H1 (cell line): Measurements from ENCODE around the gene WDR59. TPM values are rescaled to one million over a fixed set of nuclear protein-coding genes. Genes with fewer than 3 reads are reported as not detected.

Source experiments
- CEBPB ChIP-seq: IDR thresholded peaks from 2 replicates; pipeline ENCODE4 v1.6.1; 2012; ENCODE audit warnings: low read depth, low read length
- GABPA ChIP-seq: IDR thresholded peaks from 2 replicates; pipeline ENCODE4 v1.6.1; 2011; ENCODE audit warnings: mild to moderate bottlenecking, low read length, moderate library complexity, borderline replicate concordance; ENCODE audit not compliant: insufficient read depth
- JUND ChIP-seq: IDR thresholded peaks from 2 replicates; pipeline ENCODE4 v1.6.1; 2011; ENCODE audit warnings: mild to moderate bottlenecking, improper control_type of control experiment, low read length
- POLR2A ChIP-seq, 2 experiments: IDR thresholded peaks; 1 replicate in 1 of 2; 2 replicates in 1 of 2; pipeline ENCODE4 v1.6.1; 2011; ENCODE audit warnings: low read depth in 2 of 2, low read length in 2 of 2, mild to moderate bottlenecking in 2 of 2; ENCODE audit errors: control extremely low read depth in 1 of 2
- TAF1 ChIP-seq: IDR thresholded peaks from 2 replicates; pipeline ENCODE4 v1.6.1; 2011; ENCODE audit warnings: mild to moderate bottlenecking, low read depth, low read length
- TBP ChIP-seq: IDR thresholded peaks from 2 replicates; pipeline ENCODE4 v1.6.1; 2011; ENCODE audit warnings: low read depth, low read length, improper control_type of control experiment
- polyA plus RNA-seq, 7 experiments: library from polyadenylated mRNA; depleted of rRNA in 3 of 7; stranded (reverse) in 5 of 7; unstranded in 2 of 7; fragments of >200 nt in 5 of 7; fragments of 200-250 nt in 2 of 7; gene quantifications; 1 replicate in 5 of 7; 2 replicates in 1 of 7; 4 replicates in 1 of 7; pipeline versions ENCODE4 v1.2.1 to v1.2.3, GENCODE V29; 2011 to 2013; ENCODE audit warnings: missing spikeins in 2 of 7, mixed read lengths in 2 of 7
- total RNA-seq: library from RNA; stranded (reverse); fragmentation: NEBNext Ultra II Directional; extraction: Animal tissue kit (Norgen Biotek cat#: 25700); gene quantifications from 2 replicates; pipeline ENCODE4 v1.2.1, GENCODE V29; 2021
- TF ChIP-seq, protein P1 (sequence below): IDR thresholded peaks from 2 replicates; pipeline ENCODE4 v1.6.1; 2011; ENCODE audit warnings: low read depth, mild to moderate bottlenecking, low read length; ENCODE audit not compliant: insufficient read depth

The WDR59 gene
- total and polyA plus RNA-seq, 2 of the 8 experiments (the other 6 are each of a cell fraction or from before 2014, with no cell fraction given), result 84.2 to 124 TPM

- TF ChIP-seq GABPA (no peak), CEBPB (no peak), TAF1 (no peak), JUND (no peak), POLR2A (IDR thresholded peaks at IDR 0.05; ENCODE audit: control extremely low read depth in 1 of 2, low read depth in 2 of 2, low read length in 2 of 2) (no peak), TBP (no peak)
- TF ChIP-seq, protein P1, sequence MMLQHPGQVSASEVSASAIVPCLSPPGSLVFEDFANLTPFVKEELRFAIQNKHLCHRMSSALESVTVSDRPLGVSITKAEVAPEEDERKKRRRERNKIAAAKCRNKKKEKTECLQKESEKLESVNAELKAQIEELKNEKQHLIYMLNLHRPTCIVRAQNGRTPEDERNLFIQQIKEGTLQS, result no peak
Observed at GRCh38 chr16:74862743-74863244, 122.1 kb downstream of the WDR59 start (continued).
